ENCODE measurements around the gene HSPA12B.

DNA sequence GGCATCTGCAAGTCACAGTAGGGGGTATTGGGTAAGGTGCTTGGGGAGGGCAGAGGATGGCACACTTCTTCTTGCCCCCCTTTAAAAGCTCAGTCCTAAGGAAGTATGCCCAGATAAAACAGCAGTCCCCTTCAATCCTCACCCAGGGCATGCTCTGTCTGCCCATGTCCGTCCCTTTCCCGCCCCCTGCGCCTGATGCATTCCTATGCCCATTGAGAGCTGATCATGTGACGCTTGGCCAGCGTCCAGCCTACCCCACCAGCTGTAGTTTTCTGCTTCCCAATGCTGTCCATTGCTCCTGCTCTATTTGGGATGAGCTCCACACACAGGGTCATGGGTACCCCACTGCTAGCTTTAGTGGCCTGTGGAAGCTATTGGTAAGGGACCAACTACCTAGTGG is 28.4 kb upstream of the HSPA12B start:
- TF ChIP-seq, protein P1, sequence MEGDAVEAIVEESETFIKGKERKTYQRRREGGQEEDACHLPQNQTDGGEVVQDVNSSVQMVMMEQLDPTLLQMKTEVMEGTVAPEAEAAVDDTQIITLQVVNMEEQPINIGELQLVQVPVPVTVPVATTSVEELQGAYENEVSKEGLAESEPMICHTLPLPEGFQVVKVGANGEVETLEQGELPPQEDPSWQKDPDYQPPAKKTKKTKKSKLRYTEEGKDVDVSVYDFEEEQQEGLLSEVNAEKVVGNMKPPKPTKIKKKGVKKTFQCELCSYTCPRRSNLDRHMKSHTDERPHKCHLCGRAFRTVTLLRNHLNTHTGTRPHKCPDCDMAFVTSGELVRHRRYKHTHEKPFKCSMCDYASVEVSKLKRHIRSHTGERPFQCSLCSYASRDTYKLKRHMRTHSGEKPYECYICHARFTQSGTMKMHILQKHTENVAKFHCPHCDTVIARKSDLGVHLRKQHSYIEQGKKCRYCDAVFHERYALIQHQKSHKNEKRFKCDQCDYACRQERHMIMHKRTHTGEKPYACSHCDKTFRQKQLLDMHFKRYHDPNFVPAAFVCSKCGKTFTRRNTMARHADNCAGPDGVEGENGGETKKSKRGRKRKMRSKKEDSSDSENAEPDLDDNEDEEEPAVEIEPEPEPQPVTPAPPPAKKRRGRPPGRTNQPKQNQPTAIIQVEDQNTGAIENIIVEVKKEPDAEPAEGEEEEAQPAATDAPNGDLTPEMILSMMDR (IDR thresholded peaks at IDR 0.05) = no peak
- no peak for TF ChIP-seq POLR2A (IDR thresholded peaks at IDR 0.05)

Data from thyroid gland (tissue), 4 donors.